PC-3 (cell line): ENCODE data around the gene RPL37A.

Experiments
- CTCF ChIP-seq: fragments of 300-600 bp; sonication (generic); conservative IDR thresholded peaks from 2 replicates; pipeline ENCODE4 v1.5.1; 2017; ENCODE audit warnings: antibody characterized with exemption, low read depth, mild to moderate bottlenecking, low read length
- EZH2 ChIP-seq: fragments of 300-600 bp; sonication (generic); IDR thresholded peaks from one replicate; pipeline ENCODE4 v1.6.1; 2017; ENCODE audit warnings: antibody characterized with exemption, mild to moderate bottlenecking, low read length; ENCODE audit not compliant: unreplicated experiment
- EZH2phosphoT487 ChIP-seq: fragments of 300-600 bp; sonication (generic); IDR thresholded peaks from 2 replicates; pipeline ENCODE4 v1.6.1; 2018; ENCODE audit warnings: mild to moderate bottlenecking, antibody characterized with exemption, low read length, borderline replicate concordance

DNA sequence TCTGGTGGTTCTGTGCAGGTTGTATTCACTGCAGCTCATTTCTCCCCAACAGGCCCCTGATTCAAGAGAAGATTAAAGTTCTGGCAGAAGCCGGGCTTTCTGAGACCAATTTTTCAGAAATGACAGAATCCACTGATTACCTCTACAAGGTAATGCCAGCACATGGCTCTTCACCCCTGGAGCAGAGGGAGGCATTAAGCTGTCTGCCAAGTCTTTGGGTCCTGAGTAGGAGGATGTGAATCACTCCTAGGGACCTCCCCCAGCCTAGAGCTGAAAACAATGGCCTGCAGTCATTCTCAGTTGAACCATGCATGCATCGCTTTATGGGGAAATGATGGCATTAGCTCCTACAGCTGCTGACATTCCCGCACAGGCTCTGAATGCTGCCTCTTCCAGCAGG is 20.5 kb upstream of the RPL37A start:
- TF ChIP-seq CTCF = no peak
- TF ChIP-seq EZH2 = no peak
- TF ChIP-seq EZH2phosphoT487 = no peak
